Astrocyte of the spinal cord (primary cell): ENCODE results near the gene PLEKHA6.

Experiments
- DNase-seq: peaks from one replicate; pipeline ENCODE4 v3.0.0; 2011; ENCODE audit warnings: low read depth, low spot score
- H3K4me3 ChIP-seq: 2 replicates; pipeline ENCODE4 v1.5.1; 2011; ENCODE audit warnings: low read depth, mild to moderate bottlenecking, low read length, moderate library complexity
- CTCF ChIP-seq: IDR thresholded peaks from 2 replicates; pipeline ENCODE4 v1.5.1; 2012; ENCODE audit warnings: low read depth, mild to moderate bottlenecking, low read length, inconsistent platforms
- in situ Hi-C: cut with HindIII; loops from 2 replicates; pipeline ENCODE4 v1.10.0; 2017; ENCODE audit warnings: low sequenced_read_pairs

The PLEKHA6 gene

DNA sequence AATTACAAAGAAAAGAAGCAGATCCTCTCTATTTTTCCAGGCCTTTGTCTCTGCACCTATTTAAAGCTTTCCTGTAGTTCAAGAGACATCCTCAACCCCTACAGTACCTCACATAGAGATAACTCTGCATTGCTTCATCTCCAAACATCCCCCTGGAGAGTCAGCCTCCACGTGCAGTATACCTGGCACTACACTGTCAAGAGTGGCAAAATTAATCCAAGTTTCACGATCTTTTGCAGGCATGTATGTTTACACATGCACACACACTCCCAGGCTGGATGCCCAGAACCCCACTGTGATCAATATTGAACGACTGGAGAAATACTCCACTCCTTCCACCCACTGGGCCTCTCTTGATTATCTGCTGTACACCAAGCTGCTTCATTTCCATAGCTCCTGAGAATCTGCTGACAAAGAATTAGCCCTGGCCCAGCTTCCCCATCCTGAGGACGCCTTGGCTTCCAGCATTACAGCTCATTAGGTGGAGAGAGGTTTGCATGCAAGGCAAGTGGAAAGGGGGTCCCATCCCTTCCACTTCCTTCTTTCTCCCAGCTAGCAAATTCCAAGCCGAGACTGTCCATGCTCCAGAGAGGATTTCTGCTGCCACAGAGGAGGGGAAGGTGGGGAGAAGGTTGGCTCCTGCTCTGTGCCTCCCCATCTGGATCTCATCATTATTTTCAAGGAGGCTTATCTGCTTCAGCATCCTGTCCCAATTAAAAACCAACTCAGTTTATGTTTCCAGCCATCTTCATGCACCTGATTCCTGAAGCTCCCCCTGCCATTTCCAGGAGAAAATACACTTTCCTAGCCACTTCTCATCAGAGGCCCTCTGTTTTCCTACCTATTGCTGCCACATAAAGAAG, 79.4 kb downstream of the PLEKHA6 start:
- TF ChIP-seq CTCF: no peak
- DNase-seq: no peak
- in situ Hi-C loops: no loop called here
- H3K4me3 ChIP-seq: no peak overlapping the region

DNA sequence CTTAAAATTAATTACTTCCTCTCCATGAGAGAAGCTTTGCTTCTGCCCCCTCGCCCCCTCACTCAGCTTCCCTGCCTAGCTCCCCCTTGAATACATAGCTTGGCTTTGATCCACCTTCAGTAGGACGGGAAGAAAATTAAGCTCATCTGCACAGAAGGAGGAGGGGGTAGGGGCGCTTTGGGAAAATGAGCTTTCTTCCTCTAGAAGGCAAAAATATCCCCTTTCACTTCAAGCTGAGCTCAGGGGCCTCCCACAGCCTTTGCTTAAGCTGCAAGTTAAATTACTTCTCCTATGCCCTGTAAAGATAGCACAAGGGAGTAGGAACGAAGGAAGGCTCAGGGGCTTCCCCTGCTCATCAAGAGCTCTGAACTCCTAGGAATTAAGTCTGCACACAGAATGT, 80.8 kb downstream of the PLEKHA6 start:
- in situ Hi-C loops: no loop called here
- TF ChIP-seq CTCF: no peak
- H3K4me3 ChIP-seq: no peak overlapping the region
- no peak for DNase-seq

DNA sequence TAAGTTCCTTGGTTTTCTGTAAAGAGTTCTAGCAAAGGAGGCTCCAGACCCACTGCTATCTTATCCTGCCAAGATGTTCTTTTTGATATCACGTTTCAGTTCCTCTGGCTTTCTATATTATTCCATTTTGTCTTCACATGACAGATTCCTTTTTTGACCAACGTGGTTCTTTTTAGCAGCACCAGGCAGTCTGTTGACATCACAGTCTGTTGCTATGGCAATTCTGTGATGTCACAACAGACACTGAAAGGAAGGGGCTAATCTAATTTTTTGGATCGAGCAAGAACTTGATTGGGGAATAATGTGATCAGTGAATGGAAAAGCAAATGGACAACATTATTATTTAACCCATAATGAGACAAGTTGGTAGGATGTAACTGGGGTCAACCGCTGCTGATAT, 81.5 kb downstream of the PLEKHA6 start:
- no peak for DNase-seq
- in situ Hi-C loops: no loop called here
- TF ChIP-seq CTCF: no peak
- H3K4me3 ChIP-seq: no peak overlapping the region

GRCh38 chr1:204277563-204278219, 82.0 kb downstream of the PLEKHA6 start:
- in situ Hi-C loops: no loop called here
- no peak overlapping the region for H3K4me3 ChIP-seq
- no peak for TF ChIP-seq CTCF
- no peak for DNase-seq

- no peak for DNase-seq
- TF ChIP-seq CTCF: no peak
- in situ Hi-C loops: no loop called here
- no peak overlapping the region for H3K4me3 ChIP-seq
Observed at GRCh38 chr1:204275695-204276370, 83.9 kb downstream of the PLEKHA6 start.

- no peak for DNase-seq
- H3K4me3 ChIP-seq: no peak overlapping the region
- no peak for TF ChIP-seq CTCF
- in situ Hi-C loops: no loop called here
Observed at GRCh38 chr1:204274446-204274845, 85.3 kb downstream of the PLEKHA6 start.
